Activated CD4-positive, alpha-beta memory T cell treated with anti-CD3 and anti-CD28 coated beads for 36 hours (primary cell): ENCODE data around the gene HPSE2. TPM values are rescaled to one million over a fixed set of nuclear protein-coding genes. Genes with fewer than 3 reads are reported as not detected.
"Not testable (repeated sequence)": the region's sequence is repeated elsewhere in the genome, so short reads cannot be mapped to it uniquely, and the experiment has no call there.

ENCODE experiments used
- CTCF ChIA-PET: fragments of 350-600 bp; sonication (Branson Sonifier 250); formaldehyde crosslinking; loops from one replicate; lab custom pipeline; 2021; ENCODE audit warnings: antibody characterized with exemption, inconsistent platforms; lab: Charles Lee
- POLR2A ChIA-PET: fragments of 350-600 bp; sonication (Branson Sonifier 250); formaldehyde crosslinking; loops from one replicate; lab custom pipeline; 2021; ENCODE audit warnings: antibody characterized with exemption; lab: Charles Lee
- DNase-seq: peaks from one replicate; pipeline ENCODE4 v3.0.0-alpha.2; 2020
- H3K27ac Mint-ChIP-seq: one replicate; pipeline ENCODE4 v1.8.0; 2021; ENCODE audit warnings: mixed read lengths
- H3K27me3 Mint-ChIP-seq: one replicate; pipeline ENCODE4 v1.8.0; 2021; ENCODE audit warnings: mixed read lengths
- H3K36me3 Mint-ChIP-seq: one replicate; pipeline ENCODE4 v1.8.0; 2021; ENCODE audit warnings: mixed read lengths
- H3K4me1 Mint-ChIP-seq: one replicate; pipeline ENCODE4 v1.8.0; 2021; ENCODE audit warnings: low read depth, mixed read lengths
- H3K4me3 Mint-ChIP-seq: one replicate; pipeline ENCODE4 v1.8.0; 2021; ENCODE audit warnings: mild to moderate bottlenecking, mixed read lengths
- H3K9me3 Mint-ChIP-seq: one replicate; pipeline ENCODE4 v1.8.0; 2021; ENCODE audit warnings: mixed read lengths
- intact Hi-C: fragments of 100-400 bp; cut with micrococcal nuclease; formaldehyde crosslinking; loops from one replicate; pipeline ENCODE4 v1.15.1; 2023
- total RNA-seq, 2 experiments: library from RNA; stranded (reverse); gene quantifications; one replicate each; pipeline ENCODE4 v1.2.3, GENCODE V29; 2021

HPSE2 gene
- total RNA-seq, 2 experiments from 2014 or later: not detected

DNA sequence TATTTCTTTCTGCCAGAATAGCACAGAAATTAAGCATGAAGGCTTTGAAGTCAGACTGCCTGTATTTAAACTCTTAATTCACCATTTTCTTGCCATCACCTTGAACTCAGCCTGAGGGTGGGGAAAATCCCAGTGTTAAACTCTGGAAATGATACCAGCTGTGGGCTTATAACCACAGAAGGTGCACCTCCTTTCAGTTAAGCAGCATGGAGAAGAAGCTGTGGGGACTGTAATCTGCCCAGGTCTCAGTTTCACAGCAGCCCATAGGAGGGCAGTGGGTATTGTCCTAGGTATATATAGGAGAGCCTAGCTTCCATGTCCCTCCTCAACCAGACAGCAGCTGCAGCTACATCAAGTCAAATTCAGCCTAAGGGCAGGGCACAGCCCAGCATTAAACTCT, 241.6 kb downstream of the HPSE2 start:
- intact Hi-C loops: no loop called here
- Mint-ChIP-seq H3K27ac (no peak overlapping the region), H3K36me3 (no peaks in the 10 kb centered on the region), H3K9me3 (peaks cover 2% of the 10 kb centered on the region), H3K4me1 (no peaks in the 10 kb centered on the region), H3K4me3 (no peak overlapping the region), H3K27me3 (no peaks in the 10 kb centered on the region)
- ChIA-PET CTCF (interaction anchor here (1.4 kb wide), 1 partner anchor 58 kb away, joined by 3 read pairs; no protein-coding TSS in a partner anchor), POLR2A (no interaction called here)
- DNase-seq: no peak

DNA sequence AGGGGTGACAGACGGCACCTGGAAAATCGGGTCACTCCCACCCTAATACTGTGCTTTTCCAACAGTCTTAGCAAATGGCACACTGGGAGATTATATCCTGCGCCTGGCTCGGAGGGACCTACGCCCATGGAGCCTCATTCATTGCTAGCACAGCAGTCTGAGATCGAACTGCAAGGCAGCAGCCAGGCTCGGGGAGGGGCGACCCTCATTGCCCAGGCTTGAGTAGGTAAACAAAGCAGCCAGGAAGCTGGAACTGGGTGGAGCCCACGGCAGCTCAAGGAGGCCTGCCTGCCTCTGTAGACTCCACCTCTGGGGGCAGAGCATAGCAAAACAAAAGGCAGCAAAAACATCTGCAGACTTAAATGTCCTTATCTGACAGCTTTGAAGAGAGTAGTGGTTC, 251.9 kb downstream of the HPSE2 start:
- H3K36me3 Mint-ChIP-seq, H3K27ac Mint-ChIP-seq, POLR2A ChIA-PET, H3K9me3 Mint-ChIP-seq, CTCF ChIA-PET, H3K4me3 Mint-ChIP-seq, DNase-seq, H3K4me1 Mint-ChIP-seq, intact Hi-C loops, H3K27me3 Mint-ChIP-seq: not testable (repeated sequence)

DNA sequence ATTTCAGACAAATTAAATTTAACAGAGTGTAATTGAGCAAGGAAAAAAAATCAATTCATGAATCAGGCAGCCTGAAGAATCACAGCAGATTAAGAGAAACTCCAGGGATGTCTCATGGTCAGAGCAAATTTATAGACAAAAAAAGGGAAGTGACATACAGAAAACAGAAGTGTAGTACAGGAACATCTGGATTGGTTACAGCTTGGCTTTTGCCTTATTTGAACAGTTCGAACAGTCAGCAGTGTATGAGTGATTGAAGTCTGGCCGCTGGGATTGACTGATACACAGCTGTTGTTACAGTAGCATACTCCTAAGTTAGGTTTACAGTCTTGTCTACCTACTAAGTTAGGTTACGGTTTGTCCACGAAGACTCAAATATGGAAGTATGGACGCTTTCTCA, 255.3 kb downstream of the HPSE2 start:
- H3K4me1 Mint-ChIP-seq: no peaks in the 10 kb centered on the region
- H3K27me3 Mint-ChIP-seq: no peaks in the 10 kb centered on the region
- H3K27ac Mint-ChIP-seq: no peak overlapping the region
- H3K4me3 Mint-ChIP-seq: no peak overlapping the region
- H3K36me3 Mint-ChIP-seq: no peaks in the 10 kb centered on the region
- no peak for DNase-seq
- no peaks in the 10 kb centered on the region for H3K9me3 Mint-ChIP-seq
- ChIA-PET CTCF (no interaction called here), POLR2A (no interaction called here)
- intact Hi-C loops: no loop called here

DNA sequence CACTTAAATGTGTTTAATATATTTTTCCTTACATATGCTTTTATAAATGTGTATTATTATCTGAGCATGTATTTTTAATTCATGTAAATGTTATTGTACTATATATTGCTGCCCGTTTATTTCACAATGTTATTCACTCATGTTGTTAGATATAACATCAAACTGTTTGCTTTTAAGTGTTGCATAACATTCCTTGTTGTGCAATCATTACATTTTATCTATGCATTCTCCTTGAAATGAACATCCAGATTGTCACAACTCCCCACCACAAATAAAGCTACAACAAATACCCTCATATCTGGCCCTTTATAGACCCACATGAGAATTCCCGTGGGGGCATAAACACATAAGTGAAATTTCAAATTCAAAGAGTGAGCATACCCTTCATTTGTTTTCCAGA, 264.2 kb downstream of the HPSE2 start:
- CTCF ChIA-PET: interaction anchor here (1.1 kb wide), 1 partner anchor 504 kb away, joined by 3 read pairs; no protein-coding TSS in a partner anchor
- Mint-ChIP-seq H3K27ac (no peak overlapping the region), H3K27me3 (no peaks in the 10 kb centered on the region), H3K9me3 (no peaks in the 10 kb centered on the region), H3K36me3 (no peaks in the 10 kb centered on the region), H3K4me1 (no peaks in the 10 kb centered on the region), H3K4me3 (no peak overlapping the region)
- POLR2A ChIA-PET: no interaction called here
- no peak for DNase-seq
- intact Hi-C loops: no loop called here

DNA sequence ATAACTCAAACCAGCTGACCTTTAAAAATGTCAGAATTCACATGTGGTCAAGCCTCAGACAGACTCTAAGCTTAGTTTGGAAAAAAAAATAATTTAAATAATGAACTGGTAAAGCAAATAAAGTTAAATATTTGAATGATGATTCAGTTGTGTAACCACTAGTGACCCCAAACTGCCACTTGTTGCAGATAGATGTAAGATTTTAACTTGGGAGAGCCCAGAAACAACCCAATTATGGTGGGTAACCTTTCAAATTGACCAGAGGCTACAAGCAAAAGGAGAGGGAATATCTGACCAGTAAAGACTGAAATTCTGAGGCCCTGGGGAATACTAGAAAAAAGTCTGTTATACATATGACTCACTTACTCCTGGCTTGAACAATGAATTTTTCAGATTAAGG, 268.1 kb downstream of the HPSE2 start:
- no peaks in the 10 kb centered on the region for H3K4me1 Mint-ChIP-seq
- DNase-seq: no peak
- H3K9me3 Mint-ChIP-seq: peaks cover 4% of the 10 kb centered on the region
- intact Hi-C loops: no loop called here
- CTCF ChIA-PET: interaction anchor here (1.2 kb wide), 1 partner anchor 279 kb away, joined by 3 read pairs; no protein-coding TSS in a partner anchor
- H3K4me3 Mint-ChIP-seq: no peak overlapping the region
- no peaks in the 10 kb centered on the region for H3K36me3 Mint-ChIP-seq
- H3K27ac Mint-ChIP-seq: no peak overlapping the region
- POLR2A ChIA-PET: no interaction called here
- H3K27me3 Mint-ChIP-seq: no peaks in the 10 kb centered on the region

DNA sequence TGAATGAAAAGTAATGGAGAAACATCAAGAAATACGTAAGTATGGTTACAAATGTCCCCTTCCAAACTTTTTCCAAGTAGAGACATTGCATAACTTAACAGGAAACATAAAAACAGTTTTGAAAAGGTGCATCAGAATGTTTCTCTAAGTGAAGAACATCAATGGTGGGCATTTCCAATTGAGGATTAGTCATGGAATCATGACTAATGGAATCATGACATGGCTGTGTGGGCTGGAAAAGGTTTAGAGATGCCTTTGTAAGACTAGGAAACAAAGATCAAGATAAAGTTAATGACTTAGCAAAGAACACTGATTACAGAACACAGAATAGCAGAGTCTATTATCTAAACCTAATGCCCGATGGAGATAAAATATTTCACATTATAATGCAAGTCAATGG, 272.0 kb downstream of the HPSE2 start:
- intact Hi-C loops: no loop called here
- no peaks in the 10 kb centered on the region for H3K27me3 Mint-ChIP-seq
- no peak overlapping the region for H3K27ac Mint-ChIP-seq
- POLR2A ChIA-PET: no interaction called here
- H3K4me3 Mint-ChIP-seq: no peak overlapping the region
- no peaks in the 10 kb centered on the region for H3K36me3 Mint-ChIP-seq
- CTCF ChIA-PET: no interaction called here
- no peak for DNase-seq
- peaks cover 4% of the 10 kb centered on the region for H3K9me3 Mint-ChIP-seq
- H3K4me1 Mint-ChIP-seq: no peaks in the 10 kb centered on the region

DNA sequence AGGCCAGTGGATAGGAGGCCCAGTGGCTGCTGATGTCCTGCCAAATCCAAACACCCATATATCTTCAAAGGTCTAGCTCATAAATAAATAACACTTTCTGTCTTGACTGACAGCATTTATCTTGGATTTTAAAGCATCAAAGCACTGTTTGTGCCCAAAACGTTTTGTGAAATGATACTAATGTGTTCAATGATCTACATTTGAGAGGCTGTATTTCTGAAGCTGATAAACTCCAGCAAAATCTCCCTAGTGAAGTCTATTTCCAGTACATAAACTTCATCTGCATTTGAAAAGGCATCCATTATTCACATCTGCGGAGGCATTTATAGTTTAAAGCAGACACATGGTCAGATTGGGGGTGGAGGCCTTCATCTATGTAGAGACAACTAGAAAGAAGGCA, 276.3 kb downstream of the HPSE2 start:
- H3K4me3 Mint-ChIP-seq: no peak overlapping the region
- peaks cover 4% of the 10 kb centered on the region for H3K9me3 Mint-ChIP-seq
- no peak overlapping the region for H3K27ac Mint-ChIP-seq
- ChIA-PET CTCF (no interaction called here), POLR2A (no interaction called here)
- DNase-seq: no peak
- H3K27me3 Mint-ChIP-seq: no peaks in the 10 kb centered on the region
- H3K4me1 Mint-ChIP-seq: no peaks in the 10 kb centered on the region
- H3K36me3 Mint-ChIP-seq: no peaks in the 10 kb centered on the region
- intact Hi-C loops: no loop called here

DNA sequence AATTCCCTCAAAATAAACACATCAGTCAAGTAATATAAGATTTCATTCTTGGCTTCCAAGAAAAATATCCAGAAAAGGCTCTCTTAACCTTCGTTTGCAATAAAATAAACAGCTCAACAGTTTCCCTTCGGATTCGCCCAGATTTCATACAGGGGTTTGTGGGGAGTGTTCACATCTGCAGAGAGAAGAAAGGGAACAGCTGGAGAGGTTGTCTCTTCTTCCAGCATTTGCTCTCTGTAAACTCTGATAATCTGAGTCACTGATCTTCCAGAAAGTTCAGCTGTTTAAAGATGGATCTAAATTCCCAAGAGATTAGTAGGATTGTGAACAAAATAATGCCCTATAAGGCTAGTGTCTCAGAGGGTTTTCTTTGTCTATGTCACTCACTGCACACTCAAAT, 277.9 kb downstream of the HPSE2 start:
- CTCF ChIA-PET: no interaction called here
- Mint-ChIP-seq H3K4me3 (no peak overlapping the region), H3K36me3 (no peaks in the 10 kb centered on the region), H3K27ac (no peak overlapping the region), H3K9me3 (no peaks in the 10 kb centered on the region), H3K27me3 (no peaks in the 10 kb centered on the region), H3K4me1 (no peaks in the 10 kb centered on the region)
- DNase-seq: no peak
- intact Hi-C loops: no loop called here
- POLR2A ChIA-PET: no interaction called here

DNA sequence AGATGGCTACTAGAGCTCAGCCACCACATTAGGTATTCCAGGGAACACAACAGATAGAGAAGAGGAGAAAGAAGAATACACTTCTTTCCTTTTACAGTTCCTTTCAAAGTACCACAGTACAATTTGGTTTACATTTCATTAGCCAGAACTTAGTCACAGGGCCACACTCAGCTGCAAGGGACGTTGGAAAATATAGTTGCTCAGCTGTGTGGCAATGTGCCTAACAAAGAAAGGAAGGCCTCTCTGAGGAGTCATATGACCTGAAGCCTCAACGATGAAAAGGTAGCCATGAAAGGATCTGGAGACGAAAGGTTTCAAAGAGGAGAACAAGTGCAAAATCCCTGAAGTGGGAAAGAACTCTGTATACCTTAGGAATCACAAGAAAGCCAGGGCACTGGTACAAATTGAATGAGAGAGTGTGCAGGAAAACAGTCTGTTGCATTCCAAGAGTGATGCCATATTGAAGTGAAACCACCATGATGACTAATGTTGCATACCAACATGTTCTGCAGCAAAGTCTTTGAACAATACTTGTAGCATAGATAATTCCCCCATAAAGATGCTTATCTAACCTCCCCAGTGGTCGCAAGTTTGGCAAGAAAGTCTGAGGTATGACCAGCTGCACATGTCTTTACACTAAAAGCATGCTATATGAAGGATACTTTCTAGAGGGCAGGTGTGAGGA, 278.9 kb downstream of the HPSE2 start:
- H3K36me3 Mint-ChIP-seq: no peaks in the 10 kb centered on the region
- no peak overlapping the region for H3K4me3 Mint-ChIP-seq
- intact Hi-C loops: no loop called here
- ChIA-PET POLR2A (no interaction called here), CTCF (no interaction called here)
- no peaks in the 10 kb centered on the region for H3K27me3 Mint-ChIP-seq
- H3K27ac Mint-ChIP-seq: no peak overlapping the region
- H3K9me3 Mint-ChIP-seq: no peaks in the 10 kb centered on the region
- no peaks in the 10 kb centered on the region for H3K4me1 Mint-ChIP-seq
- DNase-seq: no peak

DNA sequence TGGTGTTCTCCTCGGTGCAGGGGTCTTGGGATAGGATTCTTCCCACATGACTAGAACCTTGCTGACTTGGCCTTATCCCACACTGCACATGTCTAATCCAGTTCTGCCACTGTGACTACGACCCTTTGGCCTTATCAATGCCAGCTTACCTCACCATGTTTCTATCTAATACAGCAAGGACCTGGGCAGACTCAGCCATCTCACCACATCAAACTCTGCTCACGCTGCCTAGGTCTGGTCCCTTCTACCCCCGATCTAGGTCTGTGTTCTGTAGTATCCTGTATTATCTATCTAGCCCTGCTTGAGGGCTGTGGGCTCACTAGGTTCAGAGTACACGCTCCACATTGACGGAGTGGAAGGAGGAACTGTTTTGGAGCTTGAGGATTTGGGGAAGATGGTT, 282.4 kb downstream of the HPSE2 start:
- H3K27me3 Mint-ChIP-seq: no peaks in the 10 kb centered on the region
- H3K9me3 Mint-ChIP-seq: no peaks in the 10 kb centered on the region
- POLR2A ChIA-PET: no interaction called here
- no peak for DNase-seq
- CTCF ChIA-PET: no interaction called here
- no peak overlapping the region for H3K4me3 Mint-ChIP-seq
- intact Hi-C loops: no loop called here
- H3K27ac Mint-ChIP-seq: no peak overlapping the region
- H3K4me1 Mint-ChIP-seq: no peaks in the 10 kb centered on the region
- H3K36me3 Mint-ChIP-seq: no peaks in the 10 kb centered on the region

DNA sequence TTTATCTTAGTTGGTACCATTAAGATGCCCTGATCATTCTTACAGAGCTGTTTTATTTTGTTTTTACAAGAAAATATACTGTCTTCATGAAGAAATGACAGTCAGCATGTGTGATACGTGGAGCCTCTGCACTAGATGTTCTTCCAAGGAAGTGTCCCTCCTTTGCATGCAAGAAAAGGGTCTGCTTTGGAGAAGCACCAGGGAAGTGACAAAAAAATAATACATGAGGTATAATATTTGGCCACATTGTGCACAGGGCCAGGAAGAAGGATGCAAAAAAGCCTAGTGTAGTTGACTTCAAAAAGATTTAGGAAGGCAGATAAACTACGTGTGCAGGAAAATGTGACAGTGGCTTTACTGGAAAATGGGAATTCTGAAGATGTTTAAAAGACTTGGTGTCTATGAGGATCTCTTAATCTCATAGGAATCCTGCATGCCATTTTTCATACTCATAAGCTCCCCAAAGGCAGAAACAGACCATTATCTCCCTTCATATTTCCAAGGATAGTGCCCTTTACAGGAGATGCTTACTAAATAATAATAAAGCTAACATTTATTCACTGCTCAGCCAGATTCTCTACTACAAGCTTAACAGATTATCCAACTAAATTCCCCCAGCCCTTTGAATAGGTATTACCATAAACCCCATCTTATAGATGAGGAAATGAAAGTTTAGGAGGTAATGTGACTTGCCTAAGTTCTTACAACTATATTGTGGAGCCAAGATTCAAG, 284.2 kb downstream of the HPSE2 start:
- ChIA-PET POLR2A (no interaction called here), CTCF (no interaction called here)
- intact Hi-C loops: no loop called here
- Mint-ChIP-seq H3K9me3 (no peaks in the 10 kb centered on the region), H3K36me3 (no peaks in the 10 kb centered on the region), H3K4me3 (no peak overlapping the region), H3K4me1 (no peaks in the 10 kb centered on the region), H3K27me3 (no peaks in the 10 kb centered on the region), H3K27ac (no peak overlapping the region)
- no peak for DNase-seq

DNA sequence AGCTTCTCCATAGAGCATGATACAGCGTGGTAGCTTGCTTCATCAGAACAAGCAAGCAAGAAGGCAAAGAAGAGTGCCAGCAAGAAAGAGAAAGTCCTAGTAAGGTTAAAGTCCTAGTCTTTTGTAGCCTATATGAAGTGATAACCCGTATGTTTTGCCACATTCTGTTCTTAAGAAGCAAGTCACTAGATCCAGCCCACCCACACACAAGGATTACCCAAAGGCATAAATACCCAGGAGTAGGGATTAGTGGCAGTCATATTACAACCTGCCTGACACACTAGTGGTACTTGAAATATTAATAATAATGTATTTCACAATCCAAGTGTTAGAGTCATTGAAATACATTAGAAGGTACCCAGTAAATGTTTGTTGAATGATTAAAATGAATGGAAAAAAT, 285.5 kb downstream of the HPSE2 start:
- POLR2A ChIA-PET: no interaction called here
- no peaks in the 10 kb centered on the region for H3K36me3 Mint-ChIP-seq
- DNase-seq: no peak
- intact Hi-C loops: no loop called here
- H3K4me1 Mint-ChIP-seq: no peaks in the 10 kb centered on the region
- H3K27me3 Mint-ChIP-seq: no peaks in the 10 kb centered on the region
- no peak overlapping the region for H3K4me3 Mint-ChIP-seq
- H3K27ac Mint-ChIP-seq: no peak overlapping the region
- H3K9me3 Mint-ChIP-seq: no peaks in the 10 kb centered on the region
- CTCF ChIA-PET: no interaction called here

DNA sequence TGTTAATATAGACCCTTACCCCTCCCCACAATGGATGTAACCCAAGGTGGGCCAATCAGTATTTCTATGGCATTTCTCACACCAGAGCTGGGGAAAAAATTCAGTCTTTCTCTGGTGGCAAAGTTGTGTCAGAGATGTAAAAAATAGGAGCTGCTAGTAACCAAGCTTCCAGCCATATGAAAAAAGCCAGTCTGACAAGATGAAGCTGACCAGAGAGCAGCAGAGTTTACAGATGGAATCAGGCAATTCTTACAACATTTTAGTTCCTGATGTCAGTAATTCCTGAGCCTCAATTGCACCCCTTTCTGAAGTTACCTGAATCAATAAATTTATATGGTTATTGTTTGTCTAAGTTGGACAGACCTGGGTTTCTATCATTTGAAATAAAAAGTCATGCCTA, 286.3 kb downstream of the HPSE2 start:
- Mint-ChIP-seq H3K36me3 (no peaks in the 10 kb centered on the region), H3K4me3 (no peak overlapping the region), H3K27me3 (no peaks in the 10 kb centered on the region), H3K9me3 (no peaks in the 10 kb centered on the region), H3K4me1 (no peaks in the 10 kb centered on the region), H3K27ac (no peak overlapping the region)
- ChIA-PET POLR2A (no interaction called here), CTCF (no interaction called here)
- intact Hi-C loops: no loop called here
- DNase-seq: no peak
